MM.1S (cell line): ENCODE data around the gene FRAS1.

ENCODE experiments used
- DNase-seq: peaks from one replicate; pipeline ENCODE4 v3.0.0-alpha.2; 2015
- H2AFZ ChIP-seq: fragments of 300-600 bp; sonication (generic); 2 replicates; pipeline ENCODE4 v1.6.0; 2016; ENCODE audit warnings: antibody characterized with exemption, low read length
- H3F3A ChIP-seq: fragments of 300-600 bp; sonication (generic); 2 replicates; pipeline ENCODE4 v1.6.1; 2016; ENCODE audit warnings: mild to moderate bottlenecking, antibody characterized with exemption, low read length, moderate library complexity, mixed read lengths; ENCODE audit not compliant: insufficient read depth
- H3K27ac ChIP-seq: fragments of 300-600 bp; sonication (generic); 2 replicates; pipeline ENCODE4 v1.5.1; 2016; ENCODE audit warnings: mild to moderate bottlenecking, low read length
- H3K27me3 ChIP-seq: fragments of 300-600 bp; sonication (generic); replicated peaks from 2 replicates; pipeline ENCODE4 v1.6.0; 2016; ENCODE audit warnings: low read length; ENCODE audit not compliant: insufficient read depth
- H3K36me3 ChIP-seq: fragments of 300-600 bp; sonication (generic); replicated peaks from 2 replicates; pipeline ENCODE4 v1.6.1; 2016; ENCODE audit warnings: mild to moderate bottlenecking, low read length, mixed read lengths; ENCODE audit not compliant: insufficient read depth
- H3K4me1 ChIP-seq: fragments of 300-600 bp; sonication (generic); 2 replicates; pipeline ENCODE4 v1.6.1; 2016; ENCODE audit warnings: low read length, mixed read lengths
- H3K4me2 ChIP-seq: fragments of 300-600 bp; sonication (generic); 2 replicates; pipeline ENCODE4 v1.6.0; 2016; ENCODE audit warnings: low read depth, low read length
- H3K4me3 ChIP-seq: fragments of 300-600 bp; sonication (generic); 2 replicates; pipeline ENCODE4 v1.5.1; 2016; ENCODE audit warnings: low read length, mixed read lengths
- H3K79me2 ChIP-seq: fragments of 300-600 bp; sonication (generic); 2 replicates; pipeline ENCODE4 v1.6.1; 2016; ENCODE audit warnings: mixed run types, low read length, mixed read lengths
- H3K9ac ChIP-seq: fragments of 300-600 bp; sonication (generic); 2 replicates; pipeline ENCODE4 v1.6.1; 2016; ENCODE audit warnings: low read length, mixed read lengths
- H3K9me2 ChIP-seq: fragments of 300-600 bp; sonication (generic); replicated peaks from 2 replicates; pipeline ENCODE4 v1.6.1; 2016; ENCODE audit warnings: mild to moderate bottlenecking, low read length, mixed read lengths; ENCODE audit not compliant: insufficient read depth
- H3K9me3 ChIP-seq: fragments of 300-600 bp; sonication (generic); replicated peaks from 2 replicates; pipeline ENCODE4 v1.6.1; 2016; ENCODE audit warnings: mild to moderate bottlenecking, low read length, mixed read lengths; ENCODE audit not compliant: insufficient read depth
- H4K20me1 ChIP-seq: fragments of 300-600 bp; sonication (generic); 2 replicates; pipeline ENCODE4 v1.6.1; 2016; ENCODE audit warnings: mild to moderate bottlenecking, low read length, moderate library complexity, mixed read lengths; ENCODE audit not compliant: insufficient read depth
- CTCF ChIP-seq: fragments of 300-600 bp; sonication (generic); IDR thresholded peaks from 2 replicates; pipeline ENCODE4 v1.5.1; 2016; ENCODE audit warnings: antibody characterized with exemption, low read length, mixed read lengths
- EZH2 ChIP-seq: fragments of 300-600 bp; sonication (generic); optimal IDR thresholded peaks from 2 replicates; pipeline ENCODE3; 2017; ENCODE audit warnings: low read depth, mild to moderate bottlenecking, antibody characterized with exemption, low read length, mixed read lengths
- EZH2phosphoT487 ChIP-seq: fragments of 300-600 bp; sonication (generic); IDR thresholded peaks from 2 replicates; pipeline ENCODE4 v1.6.1; 2018; ENCODE audit warnings: antibody characterized with exemption, low read length

Gene FRAS1

GRCh38 chr4:78345237-78345636, 288.1 kb downstream of the FRAS1 start:
- H3K79me2 ChIP-seq: no peaks in the 10 kb centered on the region
- no peak overlapping the region for H2AFZ ChIP-seq
- TF ChIP-seq EZH2phosphoT487: no peak
- no peak for TF ChIP-seq CTCF
- no peak for TF ChIP-seq EZH2
- no peak overlapping the region for H3K4me2 ChIP-seq
- no peaks in the 10 kb centered on the region for H3K4me1 ChIP-seq
- no peak overlapping the region for H3K27ac ChIP-seq
- no peaks in the 10 kb centered on the region for H4K20me1 ChIP-seq
- H3K27me3 ChIP-seq: no peaks in the 10 kb centered on the region
- H3F3A ChIP-seq: no peaks in the 10 kb centered on the region
- no peak overlapping the region for H3K9ac ChIP-seq
- H3K4me3 ChIP-seq: no peak overlapping the region
- no peaks in the 10 kb centered on the region for H3K9me2 ChIP-seq
- H3K36me3 ChIP-seq: no peaks in the 10 kb centered on the region
- H3K9me3 ChIP-seq: no peaks in the 10 kb centered on the region
- no peak for DNase-seq

- Histone ChIP-seq H3K27ac (no peak overlapping the region), H3K4me3 (no peak overlapping the region), H3K4me2 (no peak overlapping the region), H3K9ac (no peak overlapping the region), H3K4me1 (no peaks in the 10 kb centered on the region), H3F3A (no peaks in the 10 kb centered on the region), H3K9me2 (no peaks in the 10 kb centered on the region), H3K36me3 (no peaks in the 10 kb centered on the region), H3K79me2 (no peaks in the 10 kb centered on the region), H4K20me1 (no peaks in the 10 kb centered on the region), H2AFZ (no peak overlapping the region), H3K27me3 (no peaks in the 10 kb centered on the region), H3K9me3 (no peaks in the 10 kb centered on the region)
- DNase-seq: no peak
- no peak for TF ChIP-seq EZH2phosphoT487
- no peak for TF ChIP-seq EZH2
- TF ChIP-seq CTCF: no peak
Measured at GRCh38 chr4:78346222-78346621, 289.1 kb downstream of the FRAS1 start.

- no peaks in the 10 kb centered on the region for H3K36me3 ChIP-seq
- H3K9ac ChIP-seq: no peak overlapping the region
- no peak overlapping the region for H3K4me3 ChIP-seq
- no peaks in the 10 kb centered on the region for H3K9me3 ChIP-seq
- H3K4me1 ChIP-seq: no peaks in the 10 kb centered on the region
- H3F3A ChIP-seq: no peaks in the 10 kb centered on the region
- H2AFZ ChIP-seq: no peak overlapping the region
- no peak overlapping the region for H3K4me2 ChIP-seq
- DNase-seq: no peak
- H4K20me1 ChIP-seq: no peaks in the 10 kb centered on the region
- H3K27ac ChIP-seq: no peak overlapping the region
- no peaks in the 10 kb centered on the region for H3K27me3 ChIP-seq
- H3K9me2 ChIP-seq: no peaks in the 10 kb centered on the region
- TF ChIP-seq EZH2phosphoT487: no peak
- H3K79me2 ChIP-seq: no peaks in the 10 kb centered on the region
Measured at GRCh38 chr4:78347527-78347926, 290.4 kb downstream of the FRAS1 start.

DNA sequence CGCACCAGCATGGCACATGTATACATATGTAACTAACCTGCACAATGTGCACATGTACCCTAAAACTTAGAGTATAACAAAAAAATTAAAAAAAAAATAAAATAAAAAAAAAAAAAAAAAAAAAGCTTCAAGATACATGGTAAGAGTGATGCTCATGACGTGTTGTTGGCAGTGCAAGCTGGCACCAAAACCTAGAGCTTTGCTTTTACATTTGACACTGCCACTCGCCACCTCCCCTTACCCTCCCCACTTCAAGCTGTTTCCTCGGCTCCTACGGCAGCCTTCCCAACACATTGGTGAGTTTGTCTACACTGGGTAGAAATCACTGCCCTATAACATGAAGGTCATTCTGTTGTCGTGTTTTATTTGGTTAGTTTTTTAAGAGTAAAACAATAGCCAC, 296.8 kb downstream of the FRAS1 start:
- TF ChIP-seq CTCF (no peak), EZH2phosphoT487 (no peak), EZH2 (no peak)
- Histone ChIP-seq H3K9ac (no peak overlapping the region), H3K4me1 (no peaks in the 10 kb centered on the region), H3K36me3 (no peaks in the 10 kb centered on the region), H3K79me2 (no peaks in the 10 kb centered on the region), H3K9me3 (no peaks in the 10 kb centered on the region), H4K20me1 (no peaks in the 10 kb centered on the region), H3K4me3 (no peak overlapping the region), H3K4me2 (no peak overlapping the region), H3K9me2 (no peaks in the 10 kb centered on the region), H3K27me3 (no peaks in the 10 kb centered on the region), H3K27ac (no peak overlapping the region), H2AFZ (no peak overlapping the region), H3F3A (no peaks in the 10 kb centered on the region)
- no peak for DNase-seq
